ENCODE measurements around the gene CCM2L. TPM values are rescaled to one million over a fixed set of nuclear protein-coding genes. Genes with fewer than 3 reads are reported as not detected.

The CCM2L gene
- total and polyA plus RNA-seq, 2 of the 8 experiments (the other 6 are each of a cell fraction or from before 2014, with no cell fraction given) = 5.5 to 15.8 TPM

- Histone ChIP-seq H3K4me3 (ENCODE audit: extremely low read depth in 1 of 4, insufficient read depth in 2 of 4, low read depth in 3 of 4, low read length in 4 of 4) (no peak overlapping the region), H3K9ac (replicated peaks in 1 of 4; ENCODE audit: extremely low read depth in 1 of 4, low read depth in 3 of 4, low read length in 3 of 4) (no peak overlapping the region), H3K4me2 (ENCODE audit: insufficient read depth in 1 of 2, low read depth in 2 of 2, low read length in 2 of 2) (no peak overlapping the region), H2AFZ (ENCODE audit: low read length) (no peak overlapping the region), H3K14ac (ENCODE audit: insufficient read length) (no peak overlapping the region), H2BK5ac (ENCODE audit: low read depth, low read length) (no peak overlapping the region), H3K23me2 (ENCODE audit: low read depth, low read length) (no peaks in the 10 kb centered on the region), H4K5ac (ENCODE audit: insufficient read length, low read depth, low read length) (no peak overlapping the region), H3K23ac (ENCODE audit: insufficient read length) (no peak overlapping the region), H3K79me1 (ENCODE audit: low read depth, low read length) (no peaks in the 10 kb centered on the region), H4K20me1 (replicated peaks in 1 of 2; ENCODE audit: control insufficient read depth in 1 of 2, insufficient read depth in 2 of 2, low read length in 2 of 2) (no peaks in the 10 kb centered on the region), H2BK12ac (ENCODE audit: low read depth, low read length) (no peak overlapping the region), H3K4ac (replicated peaks; ENCODE audit: insufficient read length, low read depth, low read length) (no peak overlapping the region), H2AK5ac (ENCODE audit: low read depth, low read length) (no peak overlapping the region), H3K79me2 (ENCODE audit: control insufficient read depth in 1 of 2, insufficient read depth in 2 of 2, low read length in 2 of 2) (no peaks in the 10 kb centered on the region), H4K91ac (replicated peaks; ENCODE audit: insufficient read length, low read length) (no peak overlapping the region), H3K18ac (ENCODE audit: extremely low read depth, low read length) (no peak overlapping the region), H2BK120ac (replicated peaks; ENCODE audit: low read depth, low read length) (no peak overlapping the region), H3K27me3 (replicated peaks in 1 of 4; ENCODE audit: control insufficient read depth in 3 of 4, extremely low read depth in 1 of 4, insufficient read depth in 3 of 4, low read length in 3 of 4) (no peaks in the 10 kb centered on the region), H2BK20ac (ENCODE audit: low read length) (no peak overlapping the region), H3K4me1 (replicated peaks in 1 of 4; ENCODE audit: control insufficient read depth in 3 of 4, insufficient read depth in 4 of 4, low read length in 3 of 4) (peaks cover 0 to 3% (median 0%) of the 10 kb centered on the region in 4 experiments; a peak in 2 of 7 replicates), H3K36me3 (ENCODE audit: control insufficient read depth in 2 of 4, insufficient read depth in 4 of 4, low read length in 3 of 4) (no peaks in the 10 kb centered on the region), H3K27ac (ENCODE audit: low read depth, low read length) (no peak overlapping the region), H2BK15ac (ENCODE audit: low read length) (no peak overlapping the region), H4K8ac (ENCODE audit: extremely low read depth, insufficient read depth, low read length) (no peak overlapping the region), H3K56ac (replicated peaks; ENCODE audit: insufficient read length, low read depth, low read length) (no peak overlapping the region), H3K9me3 (ENCODE audit: insufficient read depth in 2 of 2, low read depth in 1 of 2, low read length in 1 of 2) (no peaks in the 10 kb centered on the region)
- DNase-seq (ENCODE audit: low read depth in 1 of 2, low spot score in 2 of 2) (no peak), FAIRE-seq (no peak)
- 93% methylated on average over 2 of the region's 2 CpGs; no CpG with 5 or more reads in 1 of the 2 experiments for WGBS, 2 experiments (ENCODE audit: extremely low coverage in 1 of 2, insufficient coverage in 1 of 2, insufficient read length in 1 of 2, insufficient replicate concordance in 2 of 2, low coverage in 1 of 2, low lambda C conversion rate in 2 of 2, missing lambda C conversion rate in 1 of 2)
- TF ChIP-seq CBX8 (IDR thresholded peaks at IDR 0.05; ENCODE audit: borderline replicate concordance, low read depth, low read length) (no peak), CTCF (IDR thresholded peaks at IDR 0.05; ENCODE audit: control extremely low read depth in 1 of 3, insufficient read depth in 1 of 3, low read depth in 1 of 3, low read length in 3 of 3) (no peak), SP1 (IDR thresholded peaks at IDR 0.05; ENCODE audit: low read depth, low read length) (no peak), YY1 (IDR thresholded peaks at IDR 0.05; ENCODE audit: low read depth, low read length) (no peak), PHF8 (conservative IDR thresholded peaks at IDR 0.05; ENCODE audit: low read depth, low read length) (no peak), NANOG (IDR thresholded peaks at IDR 0.05; ENCODE audit: insufficient read depth, low read depth, low read length, poor library complexity, severe bottlenecking) (no peak), SP2 (IDR thresholded peaks at IDR 0.05; ENCODE audit: low read length) (no peak), EGR1 (IDR thresholded peaks at IDR 0.05; ENCODE audit: borderline replicate concordance, low read depth, low read length) (no peak), TCF12 (IDR thresholded peaks at IDR 0.05; ENCODE audit: low read depth, low read length) (no peak), POU5F1 (IDR thresholded peaks at IDR 0.05; ENCODE audit: low read depth, low read length) (no peak), HDAC2 (IDR thresholded peaks at IDR 0.05; ENCODE audit: borderline replicate concordance in 1 of 2, low read depth in 2 of 2, low read length in 2 of 2) (no peak)
- ChIA-PET CTCF (ENCODE audit: partially characterized antibody) (interaction anchor here (0.9 kb wide), 1 partner anchor 37 kb away, joined by 3 read pairs; no protein-coding TSS in a partner anchor), POLR2A (ENCODE audit: partially characterized antibody) (no interaction called here)
Observed at GRCh38 chr20:32068174-32068573, 57.9 kb downstream of the CCM2L start.
